Measurements from ENCODE around the gene NFE2L2.
A peak's percentile ranks its signal among the peaks of the same experiment; 100 is the strongest.
"Not testable (repeated sequence)": the region's sequence is repeated elsewhere in the genome, so short reads cannot be mapped to it uniquely, and the experiment has no call there.

NFE2L2 gene

GRCh38 chr2:177279847-177280246, 15.3 kb upstream of the NFE2L2 start:
- DNase-seq, result no peak

- DNase-seq, result no peak
Observed at GRCh38 chr2:177275743-177276055, 11.2 kb upstream of the NFE2L2 start.

GRCh38 chr2:177275040-177275742, 10.7 kb upstream of the NFE2L2 start:
- no peak for DNase-seq

- no peak for DNase-seq
Observed at GRCh38 chr2:177273408-177273807, 8.9 kb upstream of the NFE2L2 start.

- no peak for DNase-seq
Observed at GRCh38 chr2:177272765-177273164, 8.2 kb upstream of the NFE2L2 start.

- DNase-seq, result no peak
Observed at GRCh38 chr2:177271981-177272666, 7.6 kb upstream of the NFE2L2 start.

GRCh38 chr2:177270531-177270930, 6.0 kb upstream of the NFE2L2 start:
- no peak for DNase-seq

- DNase-seq, result no peak
Observed at GRCh38 chr2:177268901-177269300, 4.4 kb upstream of the NFE2L2 start.

- DNase-seq, result no peak
Observed at GRCh38 chr2:177268187-177268871, 3.8 kb upstream of the NFE2L2 start.

- DNase-seq, result not testable (repeated sequence)
Observed at GRCh38 chr2:177266955-177267354, 2.4 kb upstream of the NFE2L2 start.

- DNase-seq, result no peak
Observed at GRCh38 chr2:177265824-177266817, 1.6 kb upstream of the NFE2L2 start.

- peak; percentile 73 for DNase-seq
Observed at GRCh38 chr2:177264209-177264692, 276 bp downstream of the NFE2L2 start.

GRCh38 chr2:177263451-177264208, 897 bp downstream of the NFE2L2 start:
- DNase-seq, result peak; percentile 96

GRCh38 chr2:177262958-177263450, 1.5 kb downstream of the NFE2L2 start:
- no peak for DNase-seq

- peak; percentile 13 for DNase-seq
Observed at GRCh38 chr2:177262092-177262491, 2.4 kb downstream of the NFE2L2 start.

GRCh38 chr2:177261116-177262060, 3.1 kb downstream of the NFE2L2 start:
- DNase-seq, result peak; percentile 16

GRCh38 chr2:177260379-177260778, 4.1 kb downstream of the NFE2L2 start:
- DNase-seq, result no peak

GRCh38 chr2:177258059-177258458, 6.5 kb downstream of the NFE2L2 start:
- no peak for DNase-seq

- no peak for DNase-seq
Observed at GRCh38 chr2:177257471-177257870, 7.1 kb downstream of the NFE2L2 start.

GRCh38 chr2:177256695-177257094, 7.8 kb downstream of the NFE2L2 start:
- DNase-seq, result no peak

- no peak for DNase-seq
Observed at GRCh38 chr2:177256026-177256425, 8.5 kb downstream of the NFE2L2 start.
